ENCODE measurements around the gene PTTG2. TPM values are rescaled to one million over a fixed set of nuclear protein-coding genes. Genes with fewer than 3 reads are reported as not detected.
"Not testable (repeated sequence)": the region's sequence is repeated elsewhere in the genome, so short reads cannot be mapped to it uniquely, and the experiment has no call there.

PTTG2 gene
- 0.44 TPM for total RNA-seq

DNA sequence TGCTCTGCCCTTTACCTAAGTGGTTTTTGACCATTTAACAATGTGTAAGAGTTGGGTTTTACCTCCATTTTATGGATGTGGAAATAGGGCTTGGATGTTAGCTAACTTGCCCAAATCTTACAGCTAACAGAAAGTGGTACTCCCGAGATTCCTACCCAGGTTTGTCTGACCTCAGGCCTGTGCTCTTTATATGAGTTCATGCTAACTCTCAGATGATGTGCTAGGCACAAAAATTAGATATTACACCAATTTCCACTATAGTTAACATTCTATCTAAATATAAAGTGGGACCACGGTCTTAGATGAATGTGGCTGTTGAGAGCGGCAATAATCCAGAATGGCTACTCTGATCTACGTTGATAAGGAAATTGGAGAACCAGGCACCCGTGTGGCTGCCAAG is at the start of gene PTTG2:
Gene PTTG2 (plus strand): TSS at position 301 of the 400 bp plus-strand sequence. CDS start 37 bp downstream, at position 338.
- ATAC-seq, result no peak

DNA sequence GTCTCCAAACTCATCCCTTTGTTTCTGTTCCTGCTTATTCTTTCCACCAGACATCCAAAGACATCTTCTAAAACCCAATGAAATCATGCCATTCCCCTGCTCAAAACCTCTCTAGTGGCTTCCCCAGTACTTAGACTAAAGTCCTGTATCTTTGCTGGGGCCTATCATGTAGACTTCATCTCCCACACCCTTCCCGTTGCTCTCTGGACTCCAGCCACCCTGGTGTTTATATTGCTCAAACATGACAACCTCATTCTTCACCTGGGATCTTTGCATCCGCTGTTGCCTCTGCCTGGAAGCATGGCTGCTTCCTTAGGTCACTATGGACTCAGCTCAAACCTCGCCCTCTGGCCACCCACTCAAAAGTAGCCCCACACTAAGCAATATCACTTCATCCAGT is 45.7 kb upstream of the PTTG2 start:
- no peak for ATAC-seq

DNA sequence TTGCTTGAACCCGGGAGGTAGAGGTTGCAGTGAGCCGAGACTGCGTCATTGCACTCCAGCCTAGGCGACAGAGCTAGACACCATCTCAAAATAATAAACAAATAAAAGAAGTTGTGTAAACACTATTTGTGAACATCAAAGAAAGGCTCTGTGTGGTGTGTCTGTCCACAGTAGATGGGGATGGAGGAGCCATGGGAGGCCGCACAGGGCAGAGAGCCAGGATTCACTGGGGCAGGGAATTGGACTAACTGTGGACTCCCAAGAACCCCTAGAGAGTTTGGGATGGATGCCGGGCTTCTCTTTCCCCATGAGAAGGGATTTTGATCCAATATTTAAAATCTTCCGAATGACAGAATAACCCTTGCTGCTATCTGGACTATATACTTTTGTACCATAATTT is 42.8 kb upstream of the PTTG2 start:
- ATAC-seq, result no peak

DNA sequence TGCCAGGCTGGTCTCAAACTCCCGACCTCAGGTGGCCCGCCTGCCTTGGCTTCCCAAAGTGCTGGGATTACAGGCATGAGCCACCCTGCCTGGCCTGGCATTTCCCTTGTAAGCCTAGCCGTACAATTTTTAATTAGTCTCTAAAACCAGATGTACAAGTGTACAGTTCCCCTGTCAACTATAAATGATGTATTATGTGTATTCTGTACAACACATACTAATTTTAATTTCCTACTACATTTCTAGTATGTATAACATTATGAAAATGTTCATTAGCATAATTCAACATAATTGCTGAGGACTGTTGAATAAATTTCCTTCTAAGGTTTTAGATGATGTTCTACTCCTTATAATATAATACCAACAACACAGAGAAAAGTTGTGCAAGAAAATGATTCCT is 41.5 kb upstream of the PTTG2 start:
- ATAC-seq, result no peak

DNA sequence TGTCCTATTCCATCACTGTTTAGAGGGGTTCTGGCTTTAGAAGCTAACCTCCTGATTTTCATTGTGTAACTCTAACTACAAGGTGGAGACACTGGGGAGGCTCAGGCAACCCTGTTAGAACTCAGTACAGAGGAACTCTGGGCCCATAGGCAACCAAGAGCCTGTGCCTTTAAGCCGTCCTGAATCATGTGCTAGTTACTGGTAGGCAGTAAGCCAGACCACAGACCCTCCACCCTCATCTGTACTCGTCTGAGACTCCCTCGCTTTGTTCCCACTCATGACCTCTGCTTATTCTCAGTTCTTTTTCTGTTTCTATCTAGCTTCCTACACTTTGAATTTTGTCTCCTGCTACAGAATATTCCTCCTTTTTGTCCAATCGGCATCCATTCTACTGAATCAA is 37.9 kb upstream of the PTTG2 start:
- no peak for ATAC-seq

DNA sequence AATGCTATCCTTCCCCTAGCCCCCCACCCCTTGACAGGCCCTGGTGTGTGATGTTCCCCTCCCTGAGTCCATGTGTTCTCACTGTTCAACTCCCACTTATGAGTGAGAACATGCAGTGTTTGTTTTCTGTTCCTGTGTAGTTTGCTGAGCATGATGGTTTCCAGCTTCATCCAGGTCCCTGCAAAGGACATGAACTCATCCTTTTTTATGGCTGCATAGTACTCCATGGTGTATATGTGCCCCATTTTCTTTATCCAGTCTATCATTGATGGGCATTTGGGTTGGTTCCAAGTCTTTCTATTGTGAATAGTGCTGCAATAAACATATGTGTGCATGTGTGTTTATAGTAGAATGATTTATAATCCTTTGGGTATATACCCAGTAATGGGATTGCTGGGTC is 37.1 kb upstream of the PTTG2 start:
- ATAC-seq, result not testable (repeated sequence)

DNA sequence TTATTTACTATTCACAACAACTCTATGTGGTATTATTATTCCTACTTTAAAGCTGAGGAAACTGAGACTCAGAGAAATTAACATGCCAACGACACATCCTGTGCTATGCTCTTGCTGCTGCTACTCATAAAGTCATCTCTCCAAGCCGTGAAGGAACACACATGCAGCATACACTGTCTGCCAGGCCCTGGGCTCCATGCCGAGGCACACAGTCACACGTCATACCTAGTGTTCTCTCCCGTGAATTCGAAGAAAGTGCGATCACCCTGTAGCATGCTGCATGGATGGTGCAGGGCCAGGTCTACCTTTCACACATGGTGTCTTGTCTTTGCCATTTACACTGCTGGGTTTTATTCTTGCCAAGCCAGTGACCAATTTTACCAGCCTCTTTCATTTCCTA is 35.3 kb upstream of the PTTG2 start:
- ATAC-seq, result no peak

DNA sequence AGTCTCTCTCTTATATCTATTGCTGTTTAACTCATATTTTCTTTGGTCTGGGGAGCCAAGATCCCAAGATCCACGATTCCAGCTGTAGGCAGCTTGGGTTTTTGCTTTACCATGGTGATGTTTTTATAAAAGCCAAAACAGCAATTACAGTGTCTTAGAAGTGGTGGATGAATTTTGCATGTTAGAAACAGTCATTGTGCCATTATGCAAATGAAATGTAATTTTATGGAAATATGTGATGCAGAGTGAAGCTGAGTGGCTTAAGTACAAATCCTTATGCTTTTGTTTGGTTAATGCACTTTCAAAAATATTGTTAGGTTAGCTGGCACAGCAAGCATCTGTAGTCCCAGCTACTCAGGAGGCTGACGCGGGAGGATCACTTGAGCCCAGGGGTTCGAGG is 32.8 kb upstream of the PTTG2 start:
- no peak for ATAC-seq

DNA sequence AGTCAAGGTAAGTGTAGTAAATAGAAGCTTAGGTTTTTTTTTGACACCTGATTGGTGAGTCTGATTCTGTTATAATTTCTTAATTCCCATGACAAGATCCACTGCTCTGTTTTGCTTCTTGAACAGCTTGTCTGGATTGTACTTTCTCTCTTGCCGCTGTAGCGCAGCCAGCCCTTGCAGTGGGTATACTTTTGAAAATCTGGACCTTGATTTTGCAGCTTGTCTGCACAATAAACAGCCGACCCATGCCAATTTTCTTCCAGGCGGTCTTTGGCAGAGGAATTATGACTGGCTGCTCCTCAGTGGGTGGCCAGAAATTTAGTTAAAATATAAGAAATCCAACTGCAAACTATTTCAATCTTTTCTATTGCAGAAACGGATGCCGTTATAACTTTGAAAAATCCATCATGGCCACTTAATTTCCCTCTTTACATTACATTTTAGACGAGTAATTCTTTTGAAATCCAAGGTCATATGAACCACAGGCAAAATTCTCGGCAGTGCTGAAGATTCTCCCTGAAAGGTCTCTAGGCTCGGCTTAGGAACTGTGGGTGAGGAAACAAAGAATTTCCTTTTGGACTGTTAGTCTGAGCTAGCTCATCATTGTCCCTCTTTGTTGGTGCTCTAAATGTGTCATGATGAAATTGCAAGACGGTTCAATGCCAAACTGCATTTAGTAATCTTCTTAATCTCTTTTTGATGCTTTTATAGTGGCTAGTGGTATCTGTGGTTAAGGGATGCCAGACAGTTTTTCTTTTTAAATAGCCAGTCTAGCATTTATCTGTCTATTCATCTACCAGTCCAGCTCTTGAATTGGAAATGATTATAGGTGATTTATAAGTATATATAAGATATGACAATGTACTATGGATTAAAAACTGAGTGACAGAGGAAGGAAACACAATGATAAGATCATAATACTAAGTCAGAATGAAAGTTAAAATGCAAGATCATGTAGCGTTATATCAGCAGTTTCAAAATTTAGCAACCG is 31.5 kb upstream of the PTTG2 start:
- no peak for ATAC-seq

DNA sequence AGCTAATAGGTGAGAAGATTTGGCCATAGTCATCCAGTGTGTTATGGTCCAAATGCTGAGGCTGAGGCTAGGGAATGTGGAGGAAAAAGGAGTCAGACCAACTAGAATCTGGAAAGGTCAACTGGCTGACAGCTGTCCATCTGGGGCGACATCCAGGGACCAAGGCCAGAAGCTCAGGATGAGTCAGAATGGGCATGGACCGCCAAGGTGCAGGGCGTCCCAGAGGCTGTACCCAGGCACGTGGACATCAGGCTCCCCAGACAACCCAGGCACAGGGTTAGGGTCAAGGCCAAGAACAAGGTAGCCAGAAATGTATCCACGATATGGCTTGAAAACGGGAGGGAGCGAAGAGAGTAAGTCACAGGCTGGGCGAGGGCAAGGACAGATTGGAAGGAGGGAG is 26.1 kb upstream of the PTTG2 start:
- no peak for ATAC-seq

DNA sequence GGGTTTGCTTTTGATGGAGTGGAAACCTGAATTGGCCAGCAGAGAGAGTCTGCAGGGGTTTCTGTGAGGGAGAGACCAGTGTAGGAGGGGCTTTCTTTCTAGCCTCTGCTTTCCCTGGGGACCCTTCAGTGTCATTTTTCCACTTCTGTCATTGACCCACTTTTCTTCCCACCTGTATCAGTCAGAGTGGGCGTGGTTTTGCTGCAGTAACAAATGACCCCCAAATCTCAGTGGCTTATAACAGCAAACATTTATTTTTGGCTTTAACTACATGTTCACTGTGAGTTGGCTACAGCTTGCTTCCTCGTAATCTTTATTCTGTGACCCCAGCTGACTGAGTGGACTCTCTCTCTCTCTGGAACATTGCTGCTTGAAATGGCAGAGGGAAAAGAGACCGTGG is 25.6 kb upstream of the PTTG2 start:
- ATAC-seq, result no peak

DNA sequence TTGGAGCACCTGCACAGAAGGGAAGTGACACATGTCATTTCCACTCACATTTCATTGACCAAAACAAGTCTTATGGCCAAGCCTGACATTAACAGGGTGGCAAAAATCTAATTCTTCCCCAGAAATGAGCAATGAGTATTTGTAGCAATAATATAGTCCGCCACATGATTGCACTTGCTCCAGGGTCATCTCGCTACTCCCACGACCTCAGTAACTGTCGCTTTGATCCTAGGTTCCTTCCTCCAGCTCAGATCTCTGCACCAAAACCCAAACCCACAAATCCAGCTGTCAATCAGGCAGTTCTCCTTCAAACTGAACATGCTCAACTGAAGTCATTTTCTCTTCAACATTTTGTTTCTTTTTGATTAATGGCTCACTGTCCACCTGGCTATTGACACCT is 25.2 kb upstream of the PTTG2 start:
- no peak for ATAC-seq

DNA sequence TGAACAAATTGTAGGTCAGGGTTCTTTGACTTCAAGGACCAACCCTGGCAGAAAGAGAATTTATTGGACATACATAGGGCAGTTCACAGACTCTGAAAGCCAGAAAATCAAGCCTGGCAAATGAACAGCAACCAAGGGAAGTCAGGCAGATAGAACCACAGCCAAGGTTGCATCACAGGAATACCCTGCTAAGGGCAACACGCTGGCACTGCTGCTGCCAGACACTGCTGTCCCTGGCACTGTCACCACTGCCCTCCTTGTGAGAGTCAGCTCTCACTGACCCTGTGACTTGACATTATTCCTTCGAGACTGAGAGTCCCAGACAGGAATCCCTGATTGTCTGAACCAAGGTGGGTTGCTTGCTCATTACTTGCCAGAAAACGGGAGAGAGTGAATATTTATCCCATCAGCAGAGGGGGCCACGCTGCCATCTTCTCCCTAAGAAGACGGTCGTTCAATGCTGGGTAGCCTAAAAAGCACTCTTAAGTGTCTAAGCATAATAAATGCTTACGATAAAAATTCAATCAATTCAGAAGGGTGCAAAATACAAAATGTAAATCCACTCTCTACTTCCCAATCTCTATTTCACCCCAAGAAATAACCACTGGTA is 23.2 kb upstream of the PTTG2 start:
- no peak for ATAC-seq

DNA sequence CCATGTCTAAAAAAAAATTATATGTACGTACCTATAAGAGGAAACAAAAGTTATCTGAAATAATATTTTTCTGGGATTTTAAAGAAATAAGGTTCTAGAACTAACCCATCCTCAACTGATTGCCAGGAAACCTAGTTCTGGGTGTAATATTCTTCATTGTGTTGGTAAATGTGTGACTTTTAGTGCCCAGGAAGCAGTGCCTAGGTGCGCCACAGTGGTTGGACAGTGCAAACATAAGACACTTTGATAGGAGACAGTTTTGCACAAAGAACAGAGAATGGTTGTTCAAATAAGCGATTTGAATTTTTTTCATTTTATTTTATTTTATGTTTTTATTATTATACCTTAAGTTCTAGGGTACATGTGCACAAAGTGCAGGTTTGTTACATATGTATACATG is 22.0 kb upstream of the PTTG2 start:
- ATAC-seq, result no peak

DNA sequence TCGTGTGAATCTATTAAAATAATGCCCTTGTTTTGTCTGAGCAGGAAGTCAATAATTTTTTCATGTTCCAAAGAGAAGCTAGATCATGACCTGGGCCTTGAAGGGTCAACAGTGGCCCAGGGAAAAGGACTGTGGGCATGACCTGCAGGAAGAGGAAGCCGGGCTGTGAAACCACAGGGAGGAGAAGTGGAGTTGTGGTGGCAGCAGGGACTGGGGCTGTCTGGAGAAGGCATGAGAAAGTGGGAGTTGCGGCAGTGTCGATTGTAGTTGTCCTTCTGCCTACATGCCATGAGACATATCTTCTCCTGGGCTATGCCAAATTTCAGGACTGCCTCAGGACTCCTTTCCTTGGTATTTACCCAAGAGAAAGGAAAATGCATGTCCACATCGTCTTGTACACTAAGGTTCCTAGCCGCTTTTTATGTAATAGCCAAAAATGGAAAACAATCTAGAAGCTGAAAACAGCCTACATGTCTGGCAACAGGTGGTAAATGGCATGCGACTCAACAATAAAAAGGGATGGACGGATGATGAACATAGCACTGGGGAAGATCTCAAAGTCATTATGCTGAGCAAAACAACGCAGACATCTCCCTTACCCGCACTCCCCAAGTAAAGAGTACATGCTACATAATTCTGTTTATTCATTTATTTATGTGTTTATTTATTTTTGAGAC is 13.6 kb upstream of the PTTG2 start:
- ATAC-seq, result no peak

DNA sequence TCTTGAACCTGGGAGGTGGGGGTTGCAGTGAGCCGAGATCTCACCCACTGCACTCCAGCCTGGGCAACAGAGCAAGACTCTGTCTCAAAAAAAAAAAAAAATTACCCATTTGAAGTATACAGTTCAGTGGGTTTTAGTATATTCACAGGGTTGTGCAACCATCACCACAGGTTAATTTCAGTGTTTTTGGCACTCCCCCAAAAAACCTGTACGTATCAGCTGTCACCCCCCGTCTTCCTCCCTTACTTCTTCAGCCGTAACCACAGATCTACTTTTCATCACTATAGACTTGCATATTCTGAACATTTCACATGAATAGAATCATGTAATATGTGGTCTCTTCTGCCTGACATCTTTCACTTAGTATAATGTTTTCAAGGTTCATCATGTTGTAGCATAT is 11.7 kb upstream of the PTTG2 start:
- no peak for ATAC-seq

DNA sequence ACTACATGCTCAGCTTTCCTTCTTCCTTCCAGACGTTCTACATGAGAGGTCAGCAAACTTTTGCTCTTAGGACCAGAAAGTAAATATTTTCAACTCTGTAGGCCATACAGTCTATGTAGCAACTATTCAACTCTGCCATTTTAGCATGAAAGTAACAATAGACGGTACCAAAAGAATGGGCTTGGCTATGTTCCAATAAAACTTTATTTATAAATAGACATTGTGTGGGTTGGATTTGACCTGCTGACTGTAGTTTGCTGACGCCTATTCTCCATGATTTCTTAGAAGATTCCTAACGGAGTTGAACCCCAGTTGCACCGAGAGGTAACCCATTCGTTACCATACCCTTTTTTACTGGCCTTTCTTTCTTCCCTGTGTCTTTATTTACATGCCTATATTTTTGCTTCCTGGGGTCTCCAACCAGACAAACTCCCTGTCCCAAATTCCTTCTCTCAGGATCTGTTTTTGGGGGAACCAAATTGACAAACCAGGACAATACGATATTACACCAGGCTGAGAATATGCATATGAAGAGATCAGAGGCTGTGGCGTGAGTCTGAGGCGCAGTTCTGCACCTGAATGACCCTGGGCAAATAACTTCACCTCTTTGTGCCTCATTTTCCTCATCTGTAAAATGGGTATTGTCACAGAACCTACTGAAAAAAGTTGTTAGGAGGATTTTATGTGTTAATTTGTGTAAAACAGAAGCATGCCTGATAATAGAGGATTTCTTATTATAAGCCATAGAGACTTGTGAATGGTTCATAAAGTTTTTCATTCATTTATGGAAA is 10.4 kb upstream of the PTTG2 start:
- no peak for ATAC-seq

DNA sequence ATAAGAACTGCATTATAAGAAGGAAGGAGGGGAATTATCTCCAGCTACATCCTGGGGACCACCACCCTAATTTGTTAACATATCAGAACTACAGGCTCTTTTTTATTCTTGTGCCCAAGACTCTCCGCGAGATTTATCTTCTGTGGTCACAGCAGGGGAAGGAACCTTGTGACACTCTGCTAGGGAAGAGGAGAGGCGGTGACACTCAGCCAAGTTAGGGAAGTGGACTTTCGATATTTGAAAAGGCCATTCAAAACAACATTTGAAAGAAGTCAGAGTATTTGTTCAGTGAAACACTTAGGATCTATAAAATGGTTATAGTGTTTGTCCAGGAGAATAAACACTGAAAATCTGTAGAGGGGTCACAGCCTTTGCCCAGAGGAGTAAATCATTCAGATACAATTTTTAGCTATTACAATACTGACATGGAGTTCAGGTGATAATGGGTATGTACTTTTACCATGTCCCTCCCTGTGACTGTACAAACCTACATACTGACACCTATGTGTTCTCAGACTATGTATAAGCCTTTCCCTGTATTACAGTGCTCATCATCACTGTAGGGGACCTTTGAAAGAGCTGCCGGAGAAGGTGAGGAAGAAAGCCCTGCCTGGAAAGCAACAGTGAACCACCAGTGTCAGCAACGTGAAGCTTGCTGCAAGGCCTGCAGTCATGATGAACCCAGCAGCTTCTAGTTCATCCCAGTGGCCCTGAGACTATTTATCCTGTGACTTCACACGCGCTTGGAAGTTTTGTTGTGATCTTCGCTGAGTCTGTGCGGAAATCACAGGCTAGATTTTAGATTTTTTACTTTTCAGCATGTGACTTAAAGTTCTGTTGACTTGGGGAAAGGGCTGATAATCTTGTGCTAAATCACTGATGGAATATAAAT is 8.5 kb upstream of the PTTG2 start:
- ATAC-seq, result no peak

DNA sequence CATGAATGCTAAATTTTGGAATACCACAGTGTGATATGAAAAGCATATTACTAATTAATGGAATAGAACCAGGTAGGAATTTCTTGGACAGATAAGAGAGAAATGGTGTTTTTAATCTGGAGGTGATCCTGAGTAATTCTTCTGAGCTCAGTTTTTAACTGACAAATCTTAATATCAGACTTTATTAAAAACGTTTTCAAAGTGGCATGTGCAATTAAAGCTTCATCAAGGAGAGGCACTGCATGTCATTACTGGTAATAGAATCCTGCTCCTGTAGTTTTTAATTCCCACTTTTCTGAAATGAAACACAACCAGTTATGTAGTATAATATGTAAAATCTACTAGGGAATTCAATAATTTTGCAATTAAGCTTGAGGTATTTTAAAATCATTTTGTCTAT is 7.0 kb upstream of the PTTG2 start:
- no peak for ATAC-seq

DNA sequence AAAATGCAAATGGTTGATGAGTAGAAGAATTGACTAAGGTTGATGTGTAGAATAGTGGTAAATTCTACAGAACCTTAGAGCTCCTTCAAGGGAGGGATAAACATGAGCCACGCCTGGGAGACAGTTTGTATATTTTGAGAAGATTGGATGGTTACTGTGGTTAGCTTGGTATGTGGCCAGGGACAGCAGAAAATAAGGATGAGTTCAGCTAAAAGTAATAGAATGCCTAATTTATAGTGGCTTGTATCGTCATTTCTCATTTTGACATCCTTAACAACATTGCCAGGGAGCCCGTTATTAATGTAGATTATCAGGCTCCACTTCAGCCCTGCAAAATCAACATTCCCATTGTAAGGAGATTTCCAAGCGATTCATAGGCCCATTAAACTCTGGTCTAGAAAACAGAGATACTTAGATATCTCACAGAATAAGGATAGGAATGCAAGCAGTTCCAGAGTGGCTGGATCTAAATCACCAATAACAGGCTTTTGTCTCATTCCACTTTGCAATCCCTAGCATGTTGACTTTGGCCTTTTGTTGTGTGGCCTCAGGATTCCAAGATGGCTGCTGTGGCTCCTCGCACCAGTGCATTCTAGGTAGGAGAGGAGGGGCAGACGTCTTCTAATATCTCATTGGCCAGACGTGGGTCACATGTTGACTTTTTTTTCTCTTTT is 6.4 kb upstream of the PTTG2 start:
- no peak for ATAC-seq

DNA sequence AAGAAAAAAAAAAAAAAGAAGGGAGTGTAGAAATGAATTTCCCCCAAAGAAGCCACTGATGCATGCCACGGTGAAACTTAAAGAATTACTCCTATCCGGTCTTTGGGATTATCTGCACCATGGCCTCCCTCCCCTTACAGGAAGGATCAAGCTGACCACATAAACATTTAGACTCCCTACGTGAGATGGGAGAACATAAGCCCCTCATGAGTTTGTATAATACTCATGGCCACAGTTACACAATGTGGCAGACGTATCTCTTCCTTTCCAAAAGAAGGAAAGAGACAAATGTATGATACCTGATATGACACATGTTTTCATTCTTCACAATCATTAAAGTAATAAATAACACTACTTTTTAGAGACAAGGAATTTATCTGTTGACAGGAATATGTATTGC is 3.3 kb upstream of the PTTG2 start:
- ATAC-seq, result no peak

Data from esophagus mucosa (tissue), 1 donor.